Hepatocyte (in vitro differentiated cells): ENCODE data around the gene PLCL2. TPM values are rescaled to one million over a fixed set of nuclear protein-coding genes. Genes with fewer than 3 reads are reported as not detected.

Experiments
- DNase-seq: peaks from one replicate; pipeline ENCODE4 v3.0.0-alpha.2; 2016; ENCODE audit warnings: low spot score
- H2AFZ ChIP-seq: fragments of 200-600 bp; sonication (generic); 2 replicates; pipeline ENCODE4 v1.6.0; 2016; ENCODE audit warnings: antibody characterized with exemption, mild to moderate bottlenecking
- H3K27ac ChIP-seq: fragments of 200-600 bp; sonication (generic); 2 replicates; pipeline ENCODE4 v1.5.1; 2016; ENCODE audit warnings: mild to moderate bottlenecking
- H3K27me3 ChIP-seq: fragments of 200-600 bp; sonication (generic); 2 replicates; pipeline ENCODE4 v1.6.1; 2016
- H3K36me3 ChIP-seq: fragments of 200-600 bp; sonication (generic); replicated peaks from 2 replicates; pipeline ENCODE4 v1.5.1; 2016; ENCODE audit warnings: low read depth; ENCODE audit not compliant: insufficient read depth
- H3K4me1 ChIP-seq: fragments of 200-600 bp; sonication (generic); 2 replicates; pipeline ENCODE4 v1.5.1; 2016; ENCODE audit warnings: mild to moderate bottlenecking, moderate library complexity; ENCODE audit not compliant: insufficient read depth
- H3K4me2 ChIP-seq: fragments of 200-600 bp; sonication (generic); 2 replicates; pipeline ENCODE4 v1.6.0; 2016
- H3K4me3 ChIP-seq: fragments of 200-600 bp; sonication (generic); 2 replicates; pipeline ENCODE4 v1.5.1; 2016; ENCODE audit warnings: mild to moderate bottlenecking
- H3K79me2 ChIP-seq: fragments of 200-600 bp; sonication (generic); 2 replicates; pipeline ENCODE4 v1.6.0; 2017; ENCODE audit warnings: mild to moderate bottlenecking
- H3K9me2 ChIP-seq: fragments of 200-600 bp; sonication (generic); replicated peaks from 2 replicates; pipeline ENCODE4 v1.6.0; 2017; ENCODE audit warnings: mild to moderate bottlenecking; ENCODE audit not compliant: insufficient read depth
- H3K9me3 ChIP-seq: fragments of 200-600 bp; sonication (generic); 2 replicates; pipeline ENCODE4 v1.5.1; 2016; ENCODE audit warnings: low read depth, mild to moderate bottlenecking
- H4K20me1 ChIP-seq: fragments of 200-600 bp; sonication (generic); 2 replicates; pipeline ENCODE4 v1.6.0; 2016; ENCODE audit warnings: mild to moderate bottlenecking; ENCODE audit not compliant: insufficient read depth, poor library complexity, severe bottlenecking
- CTCF ChIP-seq: fragments of 200-600 bp; sonication (generic); IDR thresholded peaks from 2 replicates; pipeline ENCODE4 v1.5.1; 2016; ENCODE audit warnings: antibody characterized with exemption, mild to moderate bottlenecking; ENCODE audit not compliant: poor library complexity
- EZH2 ChIP-seq: fragments of 200-600 bp; sonication (generic); IDR thresholded peaks from 2 replicates; pipeline ENCODE4 v1.6.1; 2016; ENCODE audit warnings: antibody characterized with exemption, mild to moderate bottlenecking, borderline replicate concordance
- EZH2phosphoT487 ChIP-seq: fragments of 200-600 bp; sonication (generic); IDR thresholded peaks from one replicate; pipeline ENCODE4 v1.6.1; 2018; ENCODE audit warnings: antibody characterized with exemption, mild to moderate bottlenecking, low read depth, moderate library complexity; ENCODE audit not compliant: unreplicated experiment, severe bottlenecking
- WGBS: methylation state at CpG from one replicate; pipeline ENCODE4 v1.1.6; 2016; ENCODE audit warnings: low lambda C conversion rate; ENCODE audit errors: missing lambda C conversion rate; 5-methylcytosine and 5-hydroxymethylcytosine counted together
- polyA plus RNA-seq: library from polyadenylated mRNA; unstranded; fragments of >200 nt; fragmentation: Nextera tagmentation; extraction: Ambion mirVana; gene quantifications from 2 replicates; pipeline ENCODE4 v1.2.1, GENCODE V29; 2016
- total RNA-seq: library from RNA; depleted of rRNA; stranded (reverse); fragments of >200 nt; gene quantifications from 2 replicates; pipeline ENCODE4 v1.2.3, GENCODE V29; 2014

The PLCL2 gene
- total and polyA plus RNA-seq, 2 experiments from 2014 or later, result 3.2 to 14.2 TPM

- WGBS, result 96% methylated on average over 3 of the region's 3 CpGs
- H3K4me3 ChIP-seq, result no peak overlapping the region
- H3K27ac ChIP-seq, result no peak overlapping the region
- H3K27me3 ChIP-seq, result no peaks in the 10 kb centered on the region
- H3K4me1 ChIP-seq, result peaks cover 3% of the 10 kb centered on the region
- H3K9me3 ChIP-seq, result no peaks in the 10 kb centered on the region
- no peak for DNase-seq
- TF ChIP-seq CTCF, result no peak
- TF ChIP-seq EZH2, result no peak
- no peak for TF ChIP-seq EZH2phosphoT487
- no peaks in the 10 kb centered on the region for H3K36me3 ChIP-seq
- H4K20me1 ChIP-seq, result no peaks in the 10 kb centered on the region
- H2AFZ ChIP-seq, result no peak overlapping the region
- no peak overlapping the region for H3K4me2 ChIP-seq
- no peaks in the 10 kb centered on the region for H3K9me2 ChIP-seq
- H3K79me2 ChIP-seq, result peaks cover 39% of the 10 kb centered on the region
Observed at GRCh38 chr3:16912400-16913263, 27.9 kb downstream of the PLCL2 start.

- Histone ChIP-seq H3K9me3 (no peaks in the 10 kb centered on the region), H3K4me3 (no peak overlapping the region), H3K36me3 (no peaks in the 10 kb centered on the region), H3K9me2 (no peaks in the 10 kb centered on the region), H2AFZ (no peak overlapping the region), H3K27me3 (no peaks in the 10 kb centered on the region), H3K27ac (no peak overlapping the region), H3K79me2 (peaks cover 33% of the 10 kb centered on the region), H3K4me1 (no peaks in the 10 kb centered on the region), H4K20me1 (no peaks in the 10 kb centered on the region), H3K4me2 (no peak overlapping the region)
- DNase-seq, result no peak
- 96% methylated on average over 2 of the region's 2 CpGs for WGBS
- TF ChIP-seq EZH2phosphoT487 (no peak), EZH2 (no peak), CTCF (no peak)
Observed at GRCh38 chr3:16913264-16913580, 28.5 kb downstream of the PLCL2 start.

GRCh38 chr3:16916840-16917239 is 32.1 kb downstream of the PLCL2 start:
- Histone ChIP-seq H3K27ac (peak overlapping the region; percentile 9), H3K4me2 (no peak overlapping the region)

More at GRCh38 chr3:16916840-16917239, 32.1 kb downstream of the PLCL2 start:
- no peaks in the 10 kb centered on the region for H3K4me1 ChIP-seq
- H3K79me2 ChIP-seq, result peaks cover 31% of the 10 kb centered on the region
- TF ChIP-seq CTCF, result no peak
- TF ChIP-seq EZH2phosphoT487, result no peak
- no peak for TF ChIP-seq EZH2
- H2AFZ ChIP-seq, result no peak overlapping the region
- H3K27me3 ChIP-seq, result no peaks in the 10 kb centered on the region
- H3K4me3 ChIP-seq, result no peak overlapping the region
- DNase-seq, result no peak
- 50% methylated on average over 5 of the region's 5 CpGs for WGBS
- H3K9me2 ChIP-seq, result no peaks in the 10 kb centered on the region
- H4K20me1 ChIP-seq, result no peaks in the 10 kb centered on the region
- no peaks in the 10 kb centered on the region for H3K9me3 ChIP-seq
- no peaks in the 10 kb centered on the region for H3K36me3 ChIP-seq
